Measurements from ENCODE around the gene MAP1LC3C.

The MAP1LC3C gene

GRCh38 chr1:241999026-241999425 lies at the start of gene MAP1LC3C:
TSS of gene MAP1LC3C (minus strand) at chr1:241999098. CDS start at chr1:241999008, 90 bp downstream.
- DNase-seq (ENCODE audit: low read depth in 2 of 2): no peak

- no peak for DNase-seq (ENCODE audit: low read depth in 2 of 2)
These were observed 44.3 kb upstream of the MAP1LC3C start for GRCh38 chr1:242043165-242043564.

- no peak for DNase-seq (ENCODE audit: low read depth in 2 of 2)
These were observed 35.5 kb upstream of the MAP1LC3C start for GRCh38 chr1:242034392-242034791.

- no peak for DNase-seq (ENCODE audit: low read depth in 2 of 2)
These were observed 34.5 kb upstream of the MAP1LC3C start for GRCh38 chr1:242033447-242033846.

GRCh38 chr1:242030071-242030470 lies 31.2 kb upstream of the MAP1LC3C start:
- no peak for DNase-seq (ENCODE audit: low read depth in 2 of 2)

- no peak for DNase-seq (ENCODE audit: low read depth in 2 of 2)
These were observed 26.8 kb upstream of the MAP1LC3C start for GRCh38 chr1:242025681-242026080.

- no peak for DNase-seq (ENCODE audit: low read depth in 2 of 2)
These were observed 24.9 kb upstream of the MAP1LC3C start for GRCh38 chr1:242023805-242024204.

GRCh38 chr1:242019018-242019417 lies 20.1 kb upstream of the MAP1LC3C start:
- no peak for DNase-seq (ENCODE audit: low read depth in 2 of 2)

GRCh38 chr1:242017580-242018233 lies 18.8 kb upstream of the MAP1LC3C start:
- DNase-seq (ENCODE audit: low read depth in 2 of 2): peak in 1 of 2 donors; percentile 6

- no peak for DNase-seq (ENCODE audit: low read depth in 2 of 2)
These were observed 17.6 kb upstream of the MAP1LC3C start for GRCh38 chr1:242016479-242016878.

GRCh38 chr1:242011894-242012660 lies 13.2 kb upstream of the MAP1LC3C start:
- no peak for DNase-seq (ENCODE audit: low read depth in 2 of 2)

- no peak for DNase-seq (ENCODE audit: low read depth in 2 of 2)
These were observed 10.1 kb upstream of the MAP1LC3C start for GRCh38 chr1:242008826-242009495.

GRCh38 chr1:242006976-242007375 lies 8.1 kb upstream of the MAP1LC3C start:
- DNase-seq (ENCODE audit: low read depth in 2 of 2): no peak

GRCh38 chr1:242005866-242006535 lies 7.1 kb upstream of the MAP1LC3C start:
- no peak for DNase-seq (ENCODE audit: low read depth in 2 of 2)

GRCh38 chr1:242004751-242005495 lies 6.0 kb upstream of the MAP1LC3C start:
- DNase-seq (ENCODE audit: low read depth in 2 of 2): no peak

GRCh38 chr1:242002510-242002909 lies 3.6 kb upstream of the MAP1LC3C start:
- DNase-seq (ENCODE audit: low read depth in 2 of 2): no peak

GRCh38 chr1:242002072-242002471 lies 3.2 kb upstream of the MAP1LC3C start:
- DNase-seq (ENCODE audit: low read depth in 2 of 2): no peak

- no peak for DNase-seq (ENCODE audit: low read depth in 2 of 2)
These were observed 1.5 kb upstream of the MAP1LC3C start for GRCh38 chr1:242000434-242000833.

- DNase-seq (ENCODE audit: low read depth in 2 of 2): peak; percentile 23 to 26
These were observed 431 bp downstream of the MAP1LC3C start for GRCh38 chr1:241998412-241998921.

- DNase-seq (ENCODE audit: low read depth in 2 of 2): no peak
These were observed 1.4 kb downstream of the MAP1LC3C start for GRCh38 chr1:241997401-241997998.

GRCh38 chr1:241994171-241994570 lies 4.7 kb downstream of the MAP1LC3C start:
- DNase-seq (ENCODE audit: low read depth in 2 of 2): no peak
